Upper lobe of left lung (tissue), 6 donors: ENCODE data around the gene ERICH4. TPM values are rescaled to one million over a fixed set of nuclear protein-coding genes. Genes with fewer than 3 reads are reported as not detected.

Source experiments
- ATAC-seq, 2 donors: fragments of 200-7000 bp; cut with Tn5 transposase; one replicate each; pipeline ENCODE4 v1.9.1; 2022; ENCODE audit warnings: mild to moderate bottlenecking in 2 of 2, moderate library complexity in 2 of 2; ENCODE audit not compliant: low FRiP score in 2 of 2
- DNase-seq, 2 donors: peaks; one replicate each; pipeline ENCODE4 v3.0.0-alpha.2; 2019 to 2020
- H3K27ac ChIP-seq, 4 donors: fragments of 200-600 bp; sonication (generic); one replicate each; pipeline ENCODE4 v1.5.1; 2016 to 2019
- H3K27me3 ChIP-seq, 4 donors: fragments of 200-600 bp; sonication (generic); one replicate each; pipeline ENCODE4 v1.5.1; 2017 to 2019
- H3K36me3 ChIP-seq, 4 donors: fragments of 200-600 bp; sonication (generic); one replicate each; pipeline ENCODE4 v1.5.1; 2016 to 2019
- H3K4me1 ChIP-seq, 4 donors: fragments of 200-600 bp; sonication (generic); one replicate each; pipeline ENCODE4 v1.5.1; 2018 to 2019
- H3K4me3 ChIP-seq, 4 donors: fragments of 200-600 bp; sonication (generic); one replicate each; pipeline ENCODE4 v1.5.1; 2017 to 2019; ENCODE audit warnings: mild to moderate bottlenecking in 2 of 4, moderate library complexity in 1 of 4
- H3K9me3 ChIP-seq, 4 donors: fragments of 200-600 bp; sonication (generic); one replicate each; pipeline ENCODE4 v1.5.1; 2018 to 2019
- CTCF ChIP-seq, 6 experiments: fragments of 450-650 bp in 4 of 6; fragments of 200-600 bp in 2 of 6; sonication (generic) in 2 of 6; IDR thresholded peaks; one replicate each; pipeline ENCODE4 v1.5.1; 2016 to 2019; ENCODE audit warnings: antibody characterized with exemption in 6 of 6
- EP300 ChIP-seq, 4 donors: sonication (generic); formaldehyde crosslinking; IDR thresholded peaks; one replicate each; pipeline ENCODE4 v1.5.1; 2017; ENCODE audit warnings: antibody characterized with exemption in 4 of 4, control low read depth in 2 of 4
- POLR2A ChIP-seq, 4 donors: fragments of 450-650 bp; IDR thresholded peaks; one replicate each; pipeline ENCODE4 v1.5.1; 2016 to 2017; ENCODE audit warnings: antibody characterized with exemption in 4 of 4, mild to moderate bottlenecking in 2 of 4
- POLR2AphosphoS5 ChIP-seq, 2 donors: sonication (generic); formaldehyde crosslinking; IDR thresholded peaks; one replicate each; pipeline ENCODE4 v1.5.1; 2017; ENCODE audit warnings: antibody characterized with exemption in 2 of 2
- WGBS, 2 donors: methylation state at CpG; one replicate each; pipeline ENCODE4 v1.1.5; 2017 to 2018; 5-methylcytosine and 5-hydroxymethylcytosine counted together
- total RNA-seq, 6 donors: library from RNA; depleted of rRNA in 4 of 6; stranded (reverse); fragments of >200 nt in 4 of 6; gene quantifications; one replicate each; pipeline versions ENCODE4 v1.1.0 to v1.2.1, GENCODE V29; 2016 to 2021
- donor health status: DM: no; HTN: no; CAD: no; lungs with moderate emphysema.
- donor health status: DM: no; HTN: yes; CAD: no; lungs with severe emphysema.

The ERICH4 gene
- total RNA-seq, 6 donors from 2014 or later = not detected

- ATAC-seq (no peak), DNase-seq (peak in 1 of 2 donors; percentile 50)
- H3K27ac ChIP-seq = peak overlapping the region in 1 of 4 donors; percentile 81
- peaks cover 33 to 80% (median 55%) of the 10 kb centered on the region in 4 donors for H3K4me1 ChIP-seq
- WGBS, 2 donors = 88 to 94% methylated on average over 10 to 12 of the region's 12 CpGs
- no peaks in the 10 kb centered on the region for H3K9me3 ChIP-seq
- no peak overlapping the region for H3K4me3 ChIP-seq
- no peaks in the 10 kb centered on the region for H3K27me3 ChIP-seq
- peaks cover 31 to 80% (median 49%) of the 10 kb centered on the region in 4 donors for H3K36me3 ChIP-seq
- no peak for TF ChIP-seq POLR2A (IDR thresholded peaks at IDR 0.05)
- TF ChIP-seq CTCF (IDR thresholded peaks at IDR 0.05) = no peak
- no peak for TF ChIP-seq EP300 (IDR thresholded peaks at IDR 0.05)
- no peak for TF ChIP-seq POLR2AphosphoS5 (IDR thresholded peaks at IDR 0.05)
These were observed 20.0 kb upstream of the ERICH4 start for GRCh38 chr19:41422955-41423354.

GRCh38 chr19:41424335-41425173 is 18.4 kb upstream of the ERICH4 start:
- 75 to 78% methylated on average over 11 to 21 of the region's 21 CpGs for WGBS, 2 donors
- Histone ChIP-seq H3K4me3 (peak overlapping the region in 2 of 4 donors; percentile 61 to 71), H3K27ac (peak overlapping the region; percentile 68 to 95 (median 86)), H3K36me3 (peaks cover 22 to 64% (median 38%) of the 10 kb centered on the region in 4 donors), H3K9me3 (no peaks in the 10 kb centered on the region), H3K4me1 (peaks cover 43 to 94% (median 66%) of the 10 kb centered on the region in 4 donors), H3K27me3 (no peaks in the 10 kb centered on the region)
- no peak for ATAC-seq
- DNase-seq = peak in 1 of 2 donors; percentile 83
- TF ChIP-seq POLR2A (IDR thresholded peaks at IDR 0.05) (no peak), POLR2AphosphoS5 (IDR thresholded peaks at IDR 0.05) (no peak), CTCF (IDR thresholded peaks at IDR 0.05) (no peak), EP300 (IDR thresholded peaks at IDR 0.05) (no peak)

GRCh38 chr19:41425174-41426115 is 17.5 kb upstream of the ERICH4 start:
- ATAC-seq (no peak), DNase-seq (peak in 1 of 2 donors; percentile 80)
- 61 to 84% methylated on average over 2 to 20 of the region's 28 CpGs for WGBS, 2 donors
- Histone ChIP-seq H3K27me3 (no peaks in the 10 kb centered on the region), H3K4me1 (peaks cover 39 to 86% (median 62%) of the 10 kb centered on the region in 4 donors), H3K36me3 (peaks cover 16 to 55% (median 30%) of the 10 kb centered on the region in 4 donors), H3K4me3 (peak overlapping the region; percentile 36 to 71 (median 51)), H3K9me3 (no peaks in the 10 kb centered on the region), H3K27ac (peak overlapping the region; percentile 68 to 95 (median 86))
- no peak for TF ChIP-seq EP300 (IDR thresholded peaks at IDR 0.05)
- peak in 1 of 4 donors; percentile 14 for TF ChIP-seq POLR2A (IDR thresholded peaks at IDR 0.05)

GRCh38 chr19:41426116-41426841 is 16.7 kb upstream of the ERICH4 start:
- Histone ChIP-seq H3K36me3 (peaks cover 12 to 53% (median 26%) of the 10 kb centered on the region in 4 donors), H3K4me1 (peaks cover 39 to 82% (median 55%) of the 10 kb centered on the region in 4 donors), H3K9me3 (no peaks in the 10 kb centered on the region), H3K27me3 (no peaks in the 10 kb centered on the region), H3K27ac (peak overlapping the region; percentile 68 to 95 (median 86)), H3K4me3 (peak overlapping the region; percentile 36 to 71 (median 51))
- no peak for TF ChIP-seq EP300 (IDR thresholded peaks at IDR 0.05)
- no peak for TF ChIP-seq POLR2AphosphoS5 (IDR thresholded peaks at IDR 0.05)
- no peak for TF ChIP-seq CTCF (IDR thresholded peaks at IDR 0.05)
- no peak for TF ChIP-seq POLR2A (IDR thresholded peaks at IDR 0.05)
- whole genome bisulfite sequencing, 2 donors = 62% methylated on average over 26 of the region's 36 CpGs; no CpG with 5 or more reads in 1 of the 2 donors
- ATAC-seq = peak; percentile 18 to 47
- peak in 1 of 2 donors; percentile 86 for DNase-seq
